Peyer's patch (tissue), 4 donors: Measurements from ENCODE around the gene CTBP1.

ENCODE experiments used
- CTCF ChIP-seq, 6 experiments: fragments of 450-650 bp in 4 of 6; fragments of 200-600 bp in 2 of 6; sonication (generic) in 1 of 6; IDR thresholded peaks; one replicate each; pipeline ENCODE4 v1.5.1; 2017 to 2019; ENCODE audit warnings: antibody characterized with exemption in 6 of 6, mild to moderate bottlenecking in 3 of 6, moderate library complexity in 1 of 6
- POLR2A ChIP-seq, 2 donors: fragments of 450-650 bp; IDR thresholded peaks; one replicate each; pipeline ENCODE4 v1.5.1; 2017; ENCODE audit warnings: antibody characterized with exemption in 2 of 2, mild to moderate bottlenecking in 2 of 2, moderate library complexity in 2 of 2

GRCh38 chr4:1291091-1291490, 42.2 kb upstream of the CTBP1 start:
- TF ChIP-seq POLR2A (IDR thresholded peaks at IDR 0.05) = no peak
- no peak for TF ChIP-seq CTCF (IDR thresholded peaks at IDR 0.05)
